Measurements from ENCODE around the gene TUBB. TPM values are rescaled to one million over a fixed set of nuclear protein-coding genes. Genes with fewer than 3 reads are reported as not detected.

Gene TUBB
- total and polyA plus RNA-seq, 9 of the 15 experiments (the other 6 are each of a cell fraction or from before 2014, with no cell fraction given) = 971 to 2,870 (median 1,478) TPM

- H3K4me1 ChIP-seq (replicated peaks in 1 of 2; ENCODE audit: control insufficient read depth in 2 of 2, insufficient read depth in 2 of 2, low read length in 2 of 2) = peaks cover 29 to 41% of the 10 kb centered on the region in 2 experiments
- WGBS (ENCODE audit: insufficient coverage, low coverage, missing lambda C conversion rate) = 41% methylated on average over 6 of the region's 8 CpGs
- in situ Hi-C loops (cut with MboI) = no loop called here
- ChIA-PET POLR2A (interaction anchor here (0.7 to 1.3 kb wide), 5 partner anchors 8 to 149 kb away, joined by 3 to 7 read pairs (median 3); no protein-coding TSS in a partner anchor), CTCF (ENCODE audit: low intra/inter-chr PET ratio) (no interaction called here)
- no peaks in the 10 kb centered on the region for H3K9me1 ChIP-seq (ENCODE audit: control insufficient read depth, insufficient read depth, low read length)
- H3K79me2 ChIP-seq (ENCODE audit: control insufficient read depth, insufficient read depth, low read length) = no peaks in the 10 kb centered on the region
- H3K9me3 ChIP-seq (replicated peaks; ENCODE audit: control insufficient read depth, insufficient read depth, low read depth, low read length) = no peaks in the 10 kb centered on the region
- intact Hi-C loops (cut with micrococcal nuclease) = no loop called here
- no peak overlapping the region for H3K4me2 ChIP-seq (ENCODE audit: insufficient read depth, low read length)
- 0 out of 3 replicates have a peak overlapping the region, but pooled peaks have one; percentile 14 for H3K27ac ChIP-seq (ENCODE audit: extremely low read depth, low read depth, low read length)
- H3K27me3 ChIP-seq (ENCODE audit: control insufficient read depth in 2 of 2, insufficient read depth in 2 of 2, low read length in 2 of 2) = no peaks in the 10 kb centered on the region; a peak in 1 of 5 replicates
- DNase-seq (ENCODE audit: extremely low read depth in 1 of 4, low spot score in 3 of 4) = peak in 2 of 4 experiments; percentile 58 to 60
- H2AFZ ChIP-seq (ENCODE audit: low read depth, low read length) = peak overlapping the region; percentile 72
- ATAC-seq = peak; percentile 61
- BruUV-seq (replicated peaks) = no TSS peak
- peak; percentile 44 for FAIRE-seq
- peak overlapping the region in 1 of 2 experiments; percentile 59; a peak in 1 of 4 replicates for H3K9ac ChIP-seq (ENCODE audit: insufficient read depth in 1 of 2, low read depth in 2 of 2, low read length in 2 of 2)
- no peak overlapping the region for H3K4me3 ChIP-seq
- H3K36me3 ChIP-seq (ENCODE audit: control insufficient read depth, insufficient read depth, low read length) = no peaks in the 10 kb centered on the region
- H4K20me1 ChIP-seq (replicated peaks; ENCODE audit: control insufficient read depth, insufficient read depth, low read length) = no peaks in the 10 kb centered on the region
- TF ChIP-seq, protein P1, sequence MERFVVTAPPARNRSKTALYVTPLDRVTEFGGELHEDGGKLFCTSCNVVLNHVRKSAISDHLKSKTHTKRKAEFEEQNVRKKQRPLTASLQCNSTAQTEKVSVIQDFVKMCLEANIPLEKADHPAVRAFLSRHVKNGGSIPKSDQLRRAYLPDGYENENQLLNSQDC (CRISPR knock-in tag; IDR thresholded peaks at IDR 0.05) = no peak
- TF ChIP-seq MED1 (CRISPR knock-in tag; IDR thresholded peaks at IDR 0.05; ENCODE audit: borderline replicate concordance) (no peak), ZNF695 (CRISPR knock-in tag; IDR thresholded peaks at IDR 0.05) (no peak), ZNF408 (CRISPR knock-in tag; IDR thresholded peaks at IDR 0.05; ENCODE audit: low read depth) (no peak), ZNF584 (CRISPR knock-in tag; IDR thresholded peaks at IDR 0.05; ENCODE audit: low read depth) (0 out of 2 replicates have a peak, but pooled peaks have one; percentile 32), PBX2 (CRISPR knock-in tag; IDR thresholded peaks at IDR 0.05; ENCODE audit: low read depth) (no peak), PBX2 (tag; conservative IDR thresholded peaks at IDR 0.05; ENCODE audit: low read depth) (peak; percentile 81), E2F5 (CRISPR knock-in tag; IDR thresholded peaks at IDR 0.05) (no peak), TCF3 (CRISPR knock-in tag; IDR thresholded peaks at IDR 0.05) (peak; percentile 54), PTRF (tag; IDR thresholded peaks at IDR 0.05) (no peak), CEBPG (CRISPR knock-in tag; IDR thresholded peaks at IDR 0.05) (no peak), CEBPG (tag; conservative IDR thresholded peaks at IDR 0.05 in 1 of 2, IDR thresholded peaks at IDR 0.05 in 1 of 2) (no peak), JUND (IDR thresholded peaks at IDR 0.05; ENCODE audit: borderline replicate concordance, low read depth, low read length) (peak; percentile 34; the same call in 1 of the 2 replicates), JUND (tag; IDR thresholded peaks at IDR 0.05; ENCODE audit: borderline replicate concordance, low read depth, low read length) (no peak), RCOR1 (IDR thresholded peaks at IDR 0.05; ENCODE audit: borderline replicate concordance in 1 of 2, low read depth in 2 of 2, low read length in 2 of 2) (peak in 1 of 2 experiments; percentile 85; a peak in 1 of 4 replicates), ERF (CRISPR knock-in tag; IDR thresholded peaks at IDR 0.05) (no peak)
- TF ChIP-seq, protein P2, sequence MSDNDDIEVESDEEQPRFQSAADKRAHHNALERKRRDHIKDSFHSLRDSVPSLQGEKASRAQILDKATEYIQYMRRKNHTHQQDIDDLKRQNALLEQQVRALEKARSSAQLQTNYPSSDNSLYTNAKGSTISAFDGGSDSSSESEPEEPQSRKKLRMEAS (CRISPR knock-in tag; IDR thresholded peaks at IDR 0.05) = no peak
Measured at GRCh38 chr6:30763618-30764489, 43.7 kb downstream of the TUBB start.

All from K562 (cell line).